ENCODE data around the gene ARMC9.

DNA sequence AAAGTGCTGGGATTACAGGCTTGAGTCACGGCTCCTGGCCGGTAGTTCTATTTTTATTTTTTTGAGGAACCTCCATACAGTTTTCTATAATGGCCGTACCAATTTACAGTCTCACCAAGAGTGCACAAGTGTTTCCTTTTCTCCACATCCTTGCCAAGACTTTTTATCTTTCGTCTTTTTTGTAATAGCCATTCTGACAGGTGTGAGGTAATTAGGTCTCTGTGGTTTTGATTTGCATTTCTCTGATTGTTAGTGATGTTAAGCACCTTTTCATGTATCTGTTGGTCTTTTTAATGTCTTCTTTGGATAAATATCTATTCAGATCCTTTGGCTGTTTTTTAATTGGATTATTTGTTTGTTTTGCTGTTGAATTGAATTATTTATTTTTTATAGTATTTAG, 9.3 kb downstream of the ARMC9 start:
- no peak for TF ChIP-seq CTCF (conservative IDR thresholded peaks at IDR 0.05; ENCODE audit: low read depth, low read length)
- no peak for TF ChIP-seq EZH2 (IDR thresholded peaks at IDR 0.05; ENCODE audit: low read length, unreplicated experiment)
- TF ChIP-seq EZH2phosphoT487 (IDR thresholded peaks at IDR 0.05; ENCODE audit: borderline replicate concordance, low read length), result no peak

Data from PC-3 (cell line).